ENCODE data around the gene WWP2. TPM values are rescaled to one million over a fixed set of nuclear protein-coding genes. Genes with fewer than 3 reads are reported as not detected.

Gene WWP2
- total RNA-seq, 2 donors from 2014 or later, result 73.2 to 102 TPM

- Histone ChIP-seq H3K36me3 (peaks cover 9% of the 10 kb centered on the region), H3K9ac (ENCODE audit: low read depth in 2 of 2, low read length in 2 of 2) (no peak overlapping the region), H3K27ac (no peak overlapping the region), H3K27me3 (no peaks in the 10 kb centered on the region), H3K9me3 (no peaks in the 10 kb centered on the region), H3K4me3 (no peak overlapping the region), H3K4me1 (no peaks in the 10 kb centered on the region)
- no peak for DNase-seq
- no peak for TF ChIP-seq CTCF (IDR thresholded peaks at IDR 0.05)
- intact Hi-C loops (cut with DNase I), result no loop called here
These were observed 105.8 kb downstream of the WWP2 start for GRCh38 chr16:69867784-69868560.

- Histone ChIP-seq H3K4me1 (no peaks in the 10 kb centered on the region), H3K36me3 (peaks cover 9% of the 10 kb centered on the region), H3K27ac (no peak overlapping the region), H3K27me3 (no peaks in the 10 kb centered on the region), H3K4me3 (no peak overlapping the region), H3K9me3 (no peaks in the 10 kb centered on the region), H3K9ac (ENCODE audit: low read depth in 2 of 2, low read length in 2 of 2) (no peak overlapping the region)
- no peak for DNase-seq
- intact Hi-C loops (cut with DNase I), result no loop called here
- TF ChIP-seq CTCF (IDR thresholded peaks at IDR 0.05), result no peak
These were observed 108.6 kb downstream of the WWP2 start for GRCh38 chr16:69870761-69871160.

- Histone ChIP-seq H3K4me3 (no peak overlapping the region), H3K9ac (ENCODE audit: low read depth in 2 of 2, low read length in 2 of 2) (no peak overlapping the region), H3K4me1 (no peaks in the 10 kb centered on the region), H3K9me3 (no peaks in the 10 kb centered on the region), H3K27ac (no peak overlapping the region), H3K27me3 (no peaks in the 10 kb centered on the region), H3K36me3 (peaks cover 9% of the 10 kb centered on the region)
- no peak for TF ChIP-seq CTCF (IDR thresholded peaks at IDR 0.05)
- DNase-seq, result no peak
- intact Hi-C loops (cut with DNase I), result no loop called here
These were observed 109.6 kb downstream of the WWP2 start for GRCh38 chr16:69871708-69872107.

- Histone ChIP-seq H3K4me1 (no peaks in the 10 kb centered on the region), H3K27ac (no peak overlapping the region), H3K4me3 (no peak overlapping the region), H3K9me3 (no peaks in the 10 kb centered on the region), H3K9ac (ENCODE audit: low read depth in 2 of 2, low read length in 2 of 2) (no peak overlapping the region), H3K27me3 (no peaks in the 10 kb centered on the region), H3K36me3 (peaks cover 9% of the 10 kb centered on the region)
- no peak for TF ChIP-seq CTCF (IDR thresholded peaks at IDR 0.05)
- DNase-seq, result no peak
- intact Hi-C loops (cut with DNase I), result no loop called here
These were observed 110.8 kb downstream of the WWP2 start for GRCh38 chr16:69872888-69873287.

GRCh38 chr16:69873783-69874182 is 111.7 kb downstream of the WWP2 start:
- Histone ChIP-seq H3K9ac (ENCODE audit: low read depth in 2 of 2, low read length in 2 of 2) (no peak overlapping the region), H3K4me1 (no peaks in the 10 kb centered on the region), H3K9me3 (no peaks in the 10 kb centered on the region), H3K27me3 (no peaks in the 10 kb centered on the region), H3K4me3 (no peak overlapping the region), H3K27ac (no peak overlapping the region), H3K36me3 (peaks cover 9% of the 10 kb centered on the region)
- intact Hi-C loops (cut with DNase I), result no loop called here
- no peak for TF ChIP-seq CTCF (IDR thresholded peaks at IDR 0.05)
- no peak for DNase-seq
